ENCODE measurements around the gene LCOR. TPM values are rescaled to one million over a fixed set of nuclear protein-coding genes. Genes with fewer than 3 reads are reported as not detected.
"Not testable (repeated sequence)": the region's sequence is repeated elsewhere in the genome, so short reads cannot be mapped to it uniquely, and the experiment has no call there.

Gene LCOR
- total RNA-seq, 4 donors from 2014 or later, result 7.7 to 2,027 (median 132) TPM

GRCh38 chr10:97032624-97033023, 200.5 kb downstream of the LCOR start:
- H3K4me1 ChIP-seq, result no peaks in the 10 kb centered on the region
- intact Hi-C loops (cut with DNase I; ENCODE audit: low total_unique reads), result loop anchor here (10.0 kb wide), 1 partner anchor 638 kb away; no protein-coding TSS in a partner anchor
- no peak for DNase-seq
- no peaks in the 10 kb centered on the region for H3K36me3 ChIP-seq
- no peaks in the 10 kb centered on the region for H3K9me3 ChIP-seq
- TF ChIP-seq CTCF (IDR thresholded peaks at IDR 0.05) (no peak), POLR2A (IDR thresholded peaks at IDR 0.05) (no peak)
- H3K27me3 ChIP-seq, result no peaks in the 10 kb centered on the region
- H3K27ac ChIP-seq, result no peak overlapping the region
- no peak overlapping the region for H3K4me3 ChIP-seq

GRCh38 chr10:97033841-97034240, 201.7 kb downstream of the LCOR start:
- intact Hi-C loops (cut with DNase I; ENCODE audit: low total_unique reads), result loop anchor here (10.0 kb wide), 1 partner anchor 639 kb away; no protein-coding TSS in a partner anchor
- not testable (repeated sequence) for H3K36me3 ChIP-seq, H3K4me3 ChIP-seq, H3K9me3 ChIP-seq, DNase-seq, H3K27ac ChIP-seq, H3K4me1 ChIP-seq, H3K27me3 ChIP-seq

- Histone ChIP-seq H3K27ac (no peak overlapping the region), H3K9me3 (no peaks in the 10 kb centered on the region), H3K4me1 (no peaks in the 10 kb centered on the region), H3K27me3 (no peaks in the 10 kb centered on the region), H3K36me3 (no peaks in the 10 kb centered on the region), H3K4me3 (no peak overlapping the region)
- DNase-seq, result no peak
- intact Hi-C loops (cut with DNase I; ENCODE audit: low total_unique reads), result loop anchor here (10.0 kb wide), 1 partner anchor 640 kb away; no protein-coding TSS in a partner anchor
- TF ChIP-seq POLR2A (IDR thresholded peaks at IDR 0.05), result no peak
- no peak for TF ChIP-seq CTCF (IDR thresholded peaks at IDR 0.05)
These were observed 202.2 kb downstream of the LCOR start for GRCh38 chr10:97034301-97034700.

GRCh38 chr10:97034958-97035769, 203.1 kb downstream of the LCOR start:
- Histone ChIP-seq H3K4me3 (no peak overlapping the region), H3K27ac (no peak overlapping the region), H3K27me3 (no peaks in the 10 kb centered on the region), H3K4me1 (no peaks in the 10 kb centered on the region), H3K9me3 (no peaks in the 10 kb centered on the region), H3K36me3 (no peaks in the 10 kb centered on the region)
- intact Hi-C loops (cut with DNase I; ENCODE audit: low total_unique reads), result loop anchor here (10.0 kb wide), 1 partner anchor 640 kb away; no protein-coding TSS in a partner anchor
- TF ChIP-seq POLR2A (IDR thresholded peaks at IDR 0.05), result no peak
- no peak for DNase-seq

- TF ChIP-seq CTCF (IDR thresholded peaks at IDR 0.05) (peak; percentile 76 to 83 (median 79)), POLR2A (IDR thresholded peaks at IDR 0.05) (no peak)
- no peaks in the 10 kb centered on the region for H3K9me3 ChIP-seq
- no peaks in the 10 kb centered on the region for H3K4me1 ChIP-seq
- DNase-seq, result peak; percentile 76 to 77
- no peak overlapping the region for H3K27ac ChIP-seq
- H3K36me3 ChIP-seq, result no peaks in the 10 kb centered on the region
- no peaks in the 10 kb centered on the region for H3K27me3 ChIP-seq
- intact Hi-C loops (cut with DNase I; ENCODE audit: low total_unique reads), result loop anchor here (10.0 kb wide), 1 partner anchor 643 kb away; no protein-coding TSS in a partner anchor
- H3K4me3 ChIP-seq, result peak overlapping the region in 1 of 2 donors; percentile 34
These were observed 205.6 kb downstream of the LCOR start for GRCh38 chr10:97037365-97038361.
